Heart right ventricle (tissue), 16 donors: Measurements from ENCODE around the gene MMP11. TPM values are rescaled to one million over a fixed set of nuclear protein-coding genes. Genes with fewer than 3 reads are reported as not detected.

Experiments used
- ATAC-seq, 8 donors: fragments of 200-7000 bp; cut with Tn5 transposase; one replicate each; pipeline ENCODE4 v1.9.1; 2020; ENCODE audit warnings: mild to moderate bottlenecking in 8 of 8, moderate library complexity in 8 of 8, moderate number of reproducible peaks in 1 of 8
- DNase-seq, 2 donors: peaks; one replicate each; pipeline ENCODE4 v3.0.0-alpha.2; 2020
- H3K27ac ChIP-seq, 10 donors: fragments of 200-600 bp; sonication (generic) in 2 of 10; one replicate each; pipeline versions ENCODE4 v1.5.0 to v1.8.0; 2020 to 2022; ENCODE audit warnings: mild to moderate bottlenecking in 3 of 10
- H3K27me3 ChIP-seq, 7 donors: fragments of 200-600 bp; one replicate each; pipeline ENCODE4 v1.8.0; 2021 to 2022; ENCODE audit warnings: mild to moderate bottlenecking in 2 of 7
- H3K36me3 ChIP-seq, 9 donors: fragments of 200-600 bp; sonication (generic) in 1 of 9; one replicate each; pipeline versions ENCODE4 v1.5.0 to v1.8.0; 2020 to 2022; ENCODE audit warnings: mild to moderate bottlenecking in 2 of 9
- H3K4me1 ChIP-seq, 9 donors: fragments of 200-600 bp; sonication (generic) in 1 of 9; one replicate each; pipeline versions ENCODE4 v1.5.0 to v1.8.0; 2020 to 2022; ENCODE audit warnings: mild to moderate bottlenecking in 4 of 9
- H3K4me3 ChIP-seq, 10 donors: fragments of 200-600 bp; sonication (generic) in 2 of 10; one replicate each; pipeline versions ENCODE4 v1.5.0 to v1.8.0; 2020 to 2022; ENCODE audit warnings: mild to moderate bottlenecking in 7 of 10, moderate library complexity in 2 of 10
- H3K9me3 ChIP-seq, 11 donors: fragments of 200-600 bp in 10 of 11; sonication (generic) in 2 of 11; one replicate each; pipeline versions ENCODE4 v1.5.0 to v1.8.0; 2013 to 2022; ENCODE audit warnings: mild to moderate bottlenecking in 2 of 11, control low read depth in 1 of 11, moderate library complexity in 1 of 11
- WGBS, 2 donors: extraction: QIAGEN DNeasy Blood & Tissue Kit; methylation state at CpG; one replicate each; pipeline ENCODE4 v1.1.7; 2013; ENCODE audit warnings: inconsistent platforms in 1 of 2; 5-methylcytosine and 5-hydroxymethylcytosine counted together
- intact Hi-C, 10 donors: fragments of 100-400 bp; cut with DNase I; formaldehyde crosslinking; loops; one replicate each; pipeline versions ENCODE4 v1.11.1 to v1.14.2; 2022
- polyA plus RNA-seq, 2 donors: library from polyadenylated mRNA; stranded (reverse); fragments of 200-250 nt; gene quantifications; one replicate each; pipeline ENCODE4 v1.2.3, GENCODE V29; 2013
- total RNA-seq, 10 donors: library from RNA; stranded (reverse); fragmentation: NEBNext Ultra II Directional in 3 of 10; extraction: Animal tissue kit (Norgen Biotek cat#: 25700) in 3 of 10; gene quantifications; one replicate each; pipeline versions ENCODE4 v1.2.1 to v1.2.4, GENCODE V29; 2021 to 2023
- TF ChIP-seq, protein P1 (sequence below), 9 donors: fragments of 200-600 bp; sonication (generic) in 2 of 9; IDR thresholded peaks; one replicate each; pipeline versions ENCODE4 v1.5.0 to v1.8.0; 2021 to 2022; ENCODE audit warnings: antibody characterized with exemption in 9 of 9, mild to moderate bottlenecking in 5 of 9, moderate library complexity in 1 of 9
- donor health status: Arrhythmogenic right ventricular cardiomyopathy.
- donor health status: ischemic (EF 13 %, LVEDD 7.1; RV severe dilation, severe dysfunction).
- donor health status: healthy with polysubstance abuse.
- donor health status: DM: no; HTN: yes; CAD: no.
- donor health status: DM: no; HTN: no; CAD: no.
- donor health status: ischemic (EF 25% LVEDD 6.9; RV normal size, moderate dysfunction).
- donor health status: ischemic (EF 25% LVEDD 5.7; RV mildly dilated, moderate dysfunction).
- donor health status: healthy.
- donor health status: DM: yes; HTN: yes; CAD: no.
- donor health status: Ischemic cardiomyopathy.
- donor health status: ischemic (EF 35%, LVEDD 5.7; RV mildly dilated, moderate dysfunction).
- donor health status: nonischemic (EF 11% LVEDD 7.7; RV severe dilation, severe dysfunction).
- donor health status: DM: yes; HTN: yes; CAD: no.
- donor health status: PGD.
- donor health status: ischemic (EF 29% LVEDD 5.4; RV normal size, mild dysfunction).
- donor health status: nonischemic (EF 23%, LVEDD 6.1; RV moderate dilation, normal function).

The MMP11 gene
- total and polyA plus RNA-seq, 12 donors, result 3.5 to 23.4 (median 7.9) TPM

GRCh38 chr22:23777776-23778576 lies 5.3 kb downstream of the MMP11 start:
- Histone ChIP-seq H3K4me1 (peaks cover 0 to 36% (median 22%) of the 10 kb centered on the region in 9 donors), H3K27ac (peak overlapping the region in 1 of 10 donors; percentile 26), H3K27me3 (peaks cover 0 to 8% (median 0%) of the 10 kb centered on the region in 7 donors), H3K9me3 (no peaks in the 10 kb centered on the region), H3K36me3 (no peaks in the 10 kb centered on the region), H3K4me3 (no peak overlapping the region)
- DNase-seq (peak; percentile 71 to 73), ATAC-seq (peak; percentile 41 to 72 (median 50))
- intact Hi-C loops, result loop anchor here in 1 of 10 donors (5.0 kb wide), 1 partner anchor 64 kb away; no protein-coding TSS in a partner anchor
- TF ChIP-seq, protein P1, sequence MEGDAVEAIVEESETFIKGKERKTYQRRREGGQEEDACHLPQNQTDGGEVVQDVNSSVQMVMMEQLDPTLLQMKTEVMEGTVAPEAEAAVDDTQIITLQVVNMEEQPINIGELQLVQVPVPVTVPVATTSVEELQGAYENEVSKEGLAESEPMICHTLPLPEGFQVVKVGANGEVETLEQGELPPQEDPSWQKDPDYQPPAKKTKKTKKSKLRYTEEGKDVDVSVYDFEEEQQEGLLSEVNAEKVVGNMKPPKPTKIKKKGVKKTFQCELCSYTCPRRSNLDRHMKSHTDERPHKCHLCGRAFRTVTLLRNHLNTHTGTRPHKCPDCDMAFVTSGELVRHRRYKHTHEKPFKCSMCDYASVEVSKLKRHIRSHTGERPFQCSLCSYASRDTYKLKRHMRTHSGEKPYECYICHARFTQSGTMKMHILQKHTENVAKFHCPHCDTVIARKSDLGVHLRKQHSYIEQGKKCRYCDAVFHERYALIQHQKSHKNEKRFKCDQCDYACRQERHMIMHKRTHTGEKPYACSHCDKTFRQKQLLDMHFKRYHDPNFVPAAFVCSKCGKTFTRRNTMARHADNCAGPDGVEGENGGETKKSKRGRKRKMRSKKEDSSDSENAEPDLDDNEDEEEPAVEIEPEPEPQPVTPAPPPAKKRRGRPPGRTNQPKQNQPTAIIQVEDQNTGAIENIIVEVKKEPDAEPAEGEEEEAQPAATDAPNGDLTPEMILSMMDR (IDR thresholded peaks at IDR 0.05), result no peak
- 72 to 74% methylated on average over 11 of the region's 11 CpGs for WGBS, 2 donors

DNA sequence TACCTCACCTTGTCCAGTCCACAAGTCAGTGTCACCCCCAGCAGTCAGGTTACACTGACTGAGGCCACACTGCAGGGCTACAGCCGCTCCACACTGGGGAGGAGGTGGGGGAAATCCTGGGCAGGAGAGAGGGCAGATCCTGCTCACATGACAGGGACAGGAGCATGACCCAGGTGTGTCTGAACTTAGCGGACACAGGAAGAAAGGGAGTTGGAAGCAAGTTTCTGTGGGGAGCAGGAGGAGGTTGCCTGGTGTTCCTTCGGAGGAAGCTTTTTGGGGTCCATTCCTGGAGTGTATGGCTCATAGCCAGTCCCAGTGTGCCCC lies 5.9 kb downstream of the MMP11 start:
- H3K27me3 ChIP-seq, result peaks cover 0 to 3% (median 0%) of the 10 kb centered on the region in 7 donors
- peaks cover 0 to 3% (median 0%) of the 10 kb centered on the region in 9 donors for H3K36me3 ChIP-seq
- DNase-seq (no peak), ATAC-seq (no peak)
- WGBS, 2 donors, result 81 to 88% methylated on average over 3 of the region's 3 CpGs
- H3K4me1 ChIP-seq, result peaks cover 0 to 30% (median 18%) of the 10 kb centered on the region in 9 donors
- H3K4me3 ChIP-seq, result no peak overlapping the region
- TF ChIP-seq, protein P1 (IDR thresholded peaks at IDR 0.05), result no peak
- no peak overlapping the region for H3K27ac ChIP-seq
- intact Hi-C loops, result loop anchor here in 1 of 10 donors (5.0 kb wide), 1 partner anchor 64 kb away; no protein-coding TSS in a partner anchor
- H3K9me3 ChIP-seq, result no peaks in the 10 kb centered on the region

- WGBS, 2 donors, result 92 to 93% methylated on average over 16 of the region's 16 CpGs
- no peaks in the 10 kb centered on the region for H3K27me3 ChIP-seq
- intact Hi-C loops, result loop anchor here in 1 of 10 donors (5.0 kb wide), 1 partner anchor 63 kb away; no protein-coding TSS in a partner anchor
- H3K9me3 ChIP-seq, result no peaks in the 10 kb centered on the region
- DNase-seq, result no peak
- TF ChIP-seq, protein P1 (IDR thresholded peaks at IDR 0.05), result no peak
- H3K4me3 ChIP-seq, result no peak overlapping the region
- H3K4me1 ChIP-seq, result peaks cover 0 to 24% (median 13%) of the 10 kb centered on the region in 9 donors
- ATAC-seq, result no peak
- H3K36me3 ChIP-seq, result peaks cover 0 to 3% (median 0%) of the 10 kb centered on the region in 9 donors
- H3K27ac ChIP-seq, result no peak overlapping the region
Observed at GRCh38 chr22:23779083-23779482, 6.4 kb downstream of the MMP11 start.

GRCh38 chr22:23779731-23780130 lies 7.1 kb downstream of the MMP11 start:
- WGBS, 2 donors, result 91 to 94% methylated on average over 5 of the region's 5 CpGs
- DNase-seq, result no peak

More at GRCh38 chr22:23779731-23780130, 7.1 kb downstream of the MMP11 start:
- no peaks in the 10 kb centered on the region for H3K27me3 ChIP-seq
- peaks cover 0 to 18% (median 7%) of the 10 kb centered on the region in 9 donors for H3K4me1 ChIP-seq
- H3K9me3 ChIP-seq, result no peaks in the 10 kb centered on the region
- TF ChIP-seq, protein P1 (IDR thresholded peaks at IDR 0.05), result no peak
- H3K27ac ChIP-seq, result no peak overlapping the region
- H3K36me3 ChIP-seq, result peaks cover 0 to 3% (median 0%) of the 10 kb centered on the region in 9 donors
- no peak for ATAC-seq
- H3K4me3 ChIP-seq, result no peak overlapping the region
- intact Hi-C loops, result loop anchor here in 1 of 10 donors (5.0 kb wide), 1 partner anchor 63 kb away; no protein-coding TSS in a partner anchor
